NCI-H510A treated with DMSO at 0.1 percent for 48 hours (cell line): ENCODE measurements around the gene GOLGA8S.
"Not testable (repeated sequence)": the region's sequence is repeated elsewhere in the genome, so short reads cannot be mapped to it uniquely, and the experiment has no call there.

Source experiments
- DNase-seq: peaks from one replicate; lab custom pipeline; 2025; lab: John Stamatoyannopoulos, UW

The GOLGA8S gene

DNA sequence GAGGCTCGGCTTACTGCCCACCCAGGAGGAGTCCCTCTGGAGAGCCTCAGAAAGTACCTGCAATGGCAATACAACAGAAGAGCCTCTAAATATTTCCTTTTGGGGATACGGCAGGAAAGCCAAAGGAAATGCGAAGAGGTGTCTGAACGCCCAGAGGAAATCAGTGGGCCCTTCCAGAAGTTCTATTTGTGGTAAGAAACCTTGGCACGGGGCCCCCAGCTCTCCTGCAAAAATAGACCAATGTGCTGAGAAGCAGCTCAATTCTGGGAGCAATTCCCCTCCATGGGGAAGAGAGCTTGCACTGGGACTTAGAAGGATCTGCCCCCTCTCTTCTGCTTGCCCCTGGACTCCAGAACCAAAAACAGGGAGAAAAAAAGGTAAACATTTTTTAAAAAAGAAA, 44.7 kb downstream of the GOLGA8S start:
- not testable (repeated sequence) for DNase-seq

DNA sequence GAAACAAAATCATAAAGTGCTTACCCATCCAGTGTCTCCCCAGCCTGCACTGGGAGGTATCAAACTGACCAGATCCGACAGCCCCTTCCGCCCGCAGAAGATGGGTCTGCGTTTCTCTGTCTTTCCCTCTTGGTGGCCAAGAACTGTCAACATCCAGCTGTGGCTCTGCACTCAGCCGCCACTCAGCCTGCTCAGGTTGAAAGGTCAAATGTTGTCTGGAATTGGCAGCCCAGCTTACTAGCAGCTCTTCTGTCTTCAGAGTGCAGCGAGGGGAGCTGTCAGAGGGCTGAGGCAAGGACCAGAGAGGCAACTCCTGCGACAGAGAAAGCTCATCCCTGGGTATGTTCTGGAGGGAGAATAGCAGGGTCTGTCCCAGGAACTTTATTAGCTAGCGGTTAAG, 47.1 kb downstream of the GOLGA8S start:
- no peak for DNase-seq

DNA sequence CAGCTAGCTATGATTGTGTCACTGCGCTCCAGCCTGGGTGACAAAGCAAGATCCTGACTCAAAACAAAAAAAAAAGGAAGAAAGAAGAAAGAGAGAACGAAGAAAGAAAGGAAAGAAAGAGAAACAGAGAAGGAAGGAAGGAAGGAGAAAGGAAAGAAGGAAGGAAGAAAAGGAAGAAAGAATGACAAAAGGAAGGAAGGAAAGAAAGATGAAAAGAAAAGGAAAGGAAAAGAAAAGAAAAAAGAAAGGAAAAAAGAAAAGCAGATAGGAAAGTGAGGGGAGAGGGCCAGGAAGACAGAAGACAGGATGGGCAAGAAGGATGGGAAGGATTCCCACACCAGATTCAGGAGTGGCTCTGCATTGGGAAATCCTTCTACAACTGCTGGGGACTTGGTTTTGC, 47.6 kb downstream of the GOLGA8S start:
- no peak for DNase-seq

DNA sequence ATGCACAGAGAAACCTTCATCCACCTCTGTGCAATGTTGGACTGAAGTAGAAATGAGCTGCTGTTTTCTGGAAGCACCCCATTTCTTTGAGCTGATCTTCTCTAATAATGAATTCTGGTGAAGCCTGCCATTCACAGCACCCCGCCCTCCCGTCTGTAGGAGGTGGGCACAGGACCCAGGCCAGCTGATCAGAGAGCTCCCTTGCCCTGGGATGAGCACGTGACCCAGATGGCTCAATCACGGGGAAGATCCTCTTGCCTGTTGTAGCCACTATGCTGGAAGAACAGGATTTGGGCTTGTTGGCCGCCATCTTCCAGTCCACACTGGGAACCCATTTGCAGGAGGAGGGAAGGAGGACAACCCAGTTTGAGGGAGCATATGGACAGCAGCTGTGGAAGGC, 48.0 kb downstream of the GOLGA8S start:
- no peak for DNase-seq

DNA sequence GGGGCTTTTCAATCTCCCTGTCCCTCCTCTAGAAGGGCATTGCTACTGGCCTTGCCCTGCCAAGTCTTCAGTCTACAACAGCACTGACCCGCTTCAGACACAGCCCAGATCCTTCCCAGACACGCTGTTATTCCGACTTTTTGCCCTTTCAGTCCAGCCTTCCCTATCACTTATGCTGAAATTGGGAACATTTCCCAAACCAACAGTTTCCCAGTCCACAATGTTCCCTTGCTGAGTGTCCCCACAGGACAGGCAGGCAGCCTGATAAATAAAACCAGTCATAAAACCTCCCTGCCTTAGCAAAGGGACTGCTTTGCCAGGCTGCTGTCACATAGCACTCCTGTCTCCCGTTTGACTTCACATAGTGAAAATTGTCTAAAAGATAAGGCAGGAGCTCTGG, 49.0 kb downstream of the GOLGA8S start:
- no peak for DNase-seq

DNA sequence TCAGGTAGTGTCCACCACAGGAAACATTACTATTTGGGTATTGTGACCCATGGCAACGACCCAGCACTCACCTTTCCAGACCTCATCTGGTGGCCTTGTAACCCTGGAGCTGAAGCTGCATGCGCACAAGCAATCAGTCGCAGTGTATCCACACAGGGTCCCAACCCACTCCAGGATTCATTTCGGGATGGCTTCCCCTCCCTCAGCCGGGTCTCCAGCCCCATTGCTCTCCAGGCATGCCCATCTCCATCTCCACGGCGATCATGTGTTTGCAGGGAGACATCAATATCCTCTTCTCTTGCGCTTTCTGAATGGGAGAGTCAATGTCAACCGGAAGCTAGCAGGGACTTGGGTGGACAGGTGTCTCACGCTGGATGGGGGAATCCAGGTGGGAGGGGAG, 57.3 kb downstream of the GOLGA8S start:
- DNase-seq: no peak

DNA sequence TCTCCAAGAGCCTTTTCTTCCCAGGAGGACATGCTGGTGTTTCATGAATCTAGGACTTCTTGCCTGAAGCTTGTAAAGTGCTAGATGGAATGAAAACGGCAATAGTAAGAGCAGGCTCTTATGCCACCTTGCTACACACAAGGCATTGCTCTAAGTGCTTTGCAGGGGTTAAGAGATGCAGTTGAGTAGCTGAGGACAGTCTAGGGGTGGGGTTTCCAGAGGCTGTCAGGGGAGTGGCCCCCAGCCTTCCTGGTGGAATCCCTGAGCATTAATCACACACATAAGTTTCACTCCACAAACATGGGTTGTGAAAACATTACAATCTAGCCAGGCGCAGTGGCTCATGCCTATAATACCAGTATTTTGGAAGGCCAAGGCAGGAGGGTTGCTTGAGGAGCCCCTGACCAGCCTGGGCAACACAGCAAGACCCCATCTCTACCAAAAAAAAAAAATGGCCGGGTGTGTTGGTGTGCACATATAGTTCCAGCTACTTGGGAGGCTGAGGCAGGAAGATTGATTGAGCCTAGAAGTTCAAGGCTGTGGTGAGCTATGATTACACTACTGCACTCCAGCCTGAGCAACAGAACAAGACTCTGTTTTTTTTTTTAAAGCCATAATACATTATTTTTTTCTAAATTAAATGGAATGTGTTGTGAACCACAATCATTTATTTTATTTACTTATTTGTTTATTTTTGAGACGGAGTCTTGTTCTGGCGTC, 58.5 kb downstream of the GOLGA8S start:
- not testable (repeated sequence) for DNase-seq
